NCI-H2227 (cell line): ENCODE measurements around the gene PYGB.
"Not testable (repeated sequence)": the region's sequence is repeated elsewhere in the genome, so short reads cannot be mapped to it uniquely, and the experiment has no call there.

Experiments used
- DNase-seq: peaks from one replicate; lab custom pipeline; 2025; ENCODE audit not compliant: unreplicated experiment; lab: John Stamatoyannopoulos, UW

The PYGB gene

GRCh38 chr20:25310268-25310920 lies 62.5 kb downstream of the PYGB start:
- DNase-seq, result peak; percentile 72

- no peak for DNase-seq
Measured at GRCh38 chr20:25310921-25311728, 63.2 kb downstream of the PYGB start.

- DNase-seq, result not testable (repeated sequence)
Measured at GRCh38 chr20:25312716-25313115, 64.8 kb downstream of the PYGB start.

- no peak for DNase-seq
Measured at GRCh38 chr20:25313593-25313992, 65.7 kb downstream of the PYGB start.

GRCh38 chr20:25314497-25315417 lies 66.9 kb downstream of the PYGB start:
- DNase-seq, result no peak

GRCh38 chr20:25315418-25316210 lies 67.7 kb downstream of the PYGB start:
- no peak for DNase-seq

GRCh38 chr20:25316506-25317190 lies 68.8 kb downstream of the PYGB start:
- no peak for DNase-seq

- no peak for DNase-seq
Measured at GRCh38 chr20:25317351-25318075, 69.6 kb downstream of the PYGB start.

GRCh38 chr20:25318471-25319240 lies 70.8 kb downstream of the PYGB start:
- no peak for DNase-seq

GRCh38 chr20:25319241-25320034 lies 71.6 kb downstream of the PYGB start:
- DNase-seq, result no peak

- DNase-seq, result no peak
Measured at GRCh38 chr20:25320035-25320800, 72.3 kb downstream of the PYGB start.

GRCh38 chr20:25321262-25321831 lies 73.5 kb downstream of the PYGB start:
- DNase-seq, result no peak

- DNase-seq, result no peak
Measured at GRCh38 chr20:25321991-25322390, 74.1 kb downstream of the PYGB start.

- no peak for DNase-seq
Measured at GRCh38 chr20:25323496-25324246, 75.8 kb downstream of the PYGB start.

GRCh38 chr20:25324412-25324811 lies 76.5 kb downstream of the PYGB start:
- no peak for DNase-seq

- DNase-seq, result no peak
Measured at GRCh38 chr20:25325073-25325472, 77.2 kb downstream of the PYGB start.
